ENCODE measurements around the gene KRTAP4-1. TPM values are rescaled to one million over a fixed set of nuclear protein-coding genes. Genes with fewer than 3 reads are reported as not detected.

KRTAP4-1 gene
- polyA plus RNA-seq, 1 of the 3 experiments (the other 2 are of a cell fraction), result not detected

GRCh38 chr17:41231731-41232130, 47.0 kb upstream of the KRTAP4-1 start:
- Histone ChIP-seq H3K27ac (ENCODE audit: low read depth in 2 of 2, low read length in 1 of 2) (no peak overlapping the region), H3K9ac (no peak overlapping the region), H4K20me1 (ENCODE audit: insufficient read depth) (no peaks in the 10 kb centered on the region), H3K36me3 (replicated peaks in 1 of 2; ENCODE audit: control insufficient read depth in 1 of 2, insufficient read depth in 2 of 2, low read length in 1 of 2) (no peaks in the 10 kb centered on the region), H3K79me2 (ENCODE audit: insufficient read depth) (no peaks in the 10 kb centered on the region), H3F3A (replicated peaks; ENCODE audit: insufficient read depth) (no peaks in the 10 kb centered on the region), H3K27me3 (ENCODE audit: insufficient read depth) (peaks cover 42% of the 10 kb centered on the region; the same call in 1 of the 2 replicates), H3K4me1 (ENCODE audit: control insufficient read depth in 1 of 2, insufficient read depth in 2 of 2, low read depth in 1 of 2, low read length in 1 of 2) (no peaks in the 10 kb centered on the region), H3K4me3 (ENCODE audit: low read depth in 2 of 2, low read length in 1 of 2) (no peak overlapping the region), H3K9me2 (no peaks in the 10 kb centered on the region), H3K4me2 (no peak overlapping the region), H3K9me3 (no peaks in the 10 kb centered on the region), H2AFZ (ENCODE audit: low read depth) (no peak overlapping the region)
- CTCF ChIA-PET, result no interaction called here
- DNase-seq, result no peak
- TF ChIP-seq USF2 (IDR thresholded peaks at IDR 0.05; ENCODE audit: borderline replicate concordance, low read depth, low read length) (no peak), POLR2AphosphoS5 (IDR thresholded peaks at IDR 0.05; ENCODE audit: low read depth, low read length) (no peak)
- 16% methylated on average over 6 of the region's 6 CpGs for WGBS (ENCODE audit: low lambda C conversion rate)
- POLR2A ChIA-PET, result no interaction called here

GRCh38 chr17:41230094-41230493, 45.4 kb upstream of the KRTAP4-1 start:
- no peak for DNase-seq
- Histone ChIP-seq H3K9me3 (no peaks in the 10 kb centered on the region), H3K4me1 (ENCODE audit: control insufficient read depth in 1 of 2, insufficient read depth in 2 of 2, low read depth in 1 of 2, low read length in 1 of 2) (no peaks in the 10 kb centered on the region), H3K79me2 (ENCODE audit: insufficient read depth) (no peaks in the 10 kb centered on the region), H3K4me2 (no peak overlapping the region), H3K4me3 (ENCODE audit: low read depth in 2 of 2, low read length in 1 of 2) (no peak overlapping the region), H3F3A (replicated peaks; ENCODE audit: insufficient read depth) (no peaks in the 10 kb centered on the region), H2AFZ (ENCODE audit: low read depth) (no peak overlapping the region), H4K20me1 (ENCODE audit: insufficient read depth) (no peaks in the 10 kb centered on the region), H3K9ac (no peak overlapping the region), H3K36me3 (replicated peaks in 1 of 2; ENCODE audit: control insufficient read depth in 1 of 2, insufficient read depth in 2 of 2, low read length in 1 of 2) (no peaks in the 10 kb centered on the region), H3K9me2 (no peaks in the 10 kb centered on the region), H3K27ac (ENCODE audit: low read depth in 2 of 2, low read length in 1 of 2) (no peak overlapping the region), H3K27me3 (ENCODE audit: insufficient read depth) (peaks cover 42% of the 10 kb centered on the region; the same call in 1 of the 2 replicates)
- ChIA-PET CTCF (no interaction called here), POLR2A (no interaction called here)
- TF ChIP-seq TAF1 (IDR thresholded peaks at IDR 0.05; ENCODE audit: borderline replicate concordance, low read depth, low read length), result no peak
- no peak for TF ChIP-seq ZBTB33 (IDR thresholded peaks at IDR 0.05; ENCODE audit: borderline replicate concordance, low read depth)
- TF ChIP-seq USF2 (IDR thresholded peaks at IDR 0.05; ENCODE audit: borderline replicate concordance, low read depth, low read length), result no peak
- no peak for TF ChIP-seq GABPA (IDR thresholded peaks at IDR 0.05; ENCODE audit: low read depth)
- TF ChIP-seq CTCF (IDR thresholded peaks at IDR 0.05), result no peak
- TF ChIP-seq SMC3 (IDR thresholded peaks at IDR 0.05; ENCODE audit: low read depth, low read length), result no peak
- TF ChIP-seq IRF3 (IDR thresholded peaks at IDR 0.05; ENCODE audit: low read depth, low read length), result no peak
- no peak for TF ChIP-seq RCOR1 (IDR thresholded peaks at IDR 0.05; ENCODE audit: low read length)
- TF ChIP-seq TEAD4 (IDR thresholded peaks at IDR 0.05; ENCODE audit: borderline replicate concordance, insufficient read depth), result no peak
- no peak for TF ChIP-seq MEF2A (IDR thresholded peaks at IDR 0.05; ENCODE audit: borderline replicate concordance, low read depth)
- TF ChIP-seq POLR2AphosphoS5 (IDR thresholded peaks at IDR 0.05; ENCODE audit: low read depth, low read length), result no peak
- TF ChIP-seq ELF1 (IDR thresholded peaks at IDR 0.05), result no peak
- no peak for TF ChIP-seq CHD2 (IDR thresholded peaks at IDR 0.05; ENCODE audit: low read length, partially characterized antibody)
- TF ChIP-seq PBX3 (IDR thresholded peaks at IDR 0.05), result no peak
- no peak for TF ChIP-seq REST (IDR thresholded peaks at IDR 0.05; ENCODE audit: low read depth, low read length)

All from SK-N-SH (cell line).